Tibial artery (tissue), 4 donors: ENCODE data around the gene RNLS.

ENCODE experiments used
- DNase-seq, 2 donors: peaks; one replicate each; pipeline ENCODE4 v3.0.0-alpha.2; 2019
- H3K27ac ChIP-seq, 2 donors: fragments of 200-600 bp; sonication (generic) in 1 of 2; 1 replicate in 1 of 2; 2 replicates in 1 of 2; pipeline ENCODE4 v1.5.1; 2018 to 2019; ENCODE audit warnings: mild to moderate bottlenecking in 1 of 2
- H3K27me3 ChIP-seq, 2 donors: fragments of 200-600 bp; sonication (generic) in 1 of 2; one replicate each; pipeline versions ENCODE4 v1.5.1 to v1.6.0; 2016 to 2019
- H3K36me3 ChIP-seq, 3 donors: fragments of 200-600 bp; sonication (generic) in 2 of 3; one replicate each; pipeline ENCODE4 v1.5.1; 2016 to 2019; ENCODE audit warnings: mild to moderate bottlenecking in 2 of 3
- H3K4me1 ChIP-seq, 4 donors: fragments of 200-600 bp; sonication (generic) in 2 of 4; 1 replicate in 3 of 4; 2 replicates in 1 of 4; pipeline ENCODE4 v1.5.1; 2016 to 2019
- H3K4me3 ChIP-seq, 2 donors: fragments of 200-600 bp; sonication (generic) in 1 of 2; 1 replicate in 1 of 2; 2 replicates in 1 of 2; pipeline ENCODE4 v1.5.1; 2018 to 2019; ENCODE audit warnings: mild to moderate bottlenecking in 2 of 2
- H3K9me3 ChIP-seq, 3 donors: fragments of 200-600 bp; sonication (generic) in 1 of 3; one replicate each; pipeline ENCODE4 v1.5.1; 2016 to 2019
- intact Hi-C: fragments of 100-400 bp; cut with DNase I; formaldehyde crosslinking; loops from one replicate; pipeline ENCODE4 v1.15.0; 2023; ENCODE audit warnings: low total_unique reads
- TF ChIP-seq, protein P1 (sequence below), 2 experiments: fragments of 200-600 bp in 1 of 2; fragments of 450-650 bp in 1 of 2; IDR thresholded peaks; one replicate each; pipeline ENCODE4 v1.5.1; 2017 to 2019; ENCODE audit warnings: antibody characterized with exemption in 2 of 2, mild to moderate bottlenecking in 1 of 2, moderate library complexity in 1 of 2

RNLS gene

DNA sequence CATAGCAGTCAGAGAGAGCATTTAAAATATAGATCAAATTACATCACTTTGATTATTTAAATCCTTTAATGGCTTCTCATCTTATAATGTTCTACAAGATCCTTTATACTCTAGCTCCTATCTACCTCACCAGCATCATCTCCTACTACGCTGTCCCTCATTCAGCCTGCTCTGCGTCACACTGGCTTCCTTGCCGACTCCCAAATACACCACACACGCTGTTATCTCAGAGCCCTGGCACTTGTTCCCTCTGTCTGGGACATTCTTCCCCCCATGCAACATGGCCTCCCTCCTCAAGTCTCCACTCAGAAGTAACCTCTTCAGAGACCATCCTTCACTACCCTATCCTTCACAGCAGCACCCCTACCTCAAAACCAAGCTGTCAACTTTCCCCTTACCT lies 46.7 kb downstream of the RNLS start:
- H3K27me3 ChIP-seq, result no peaks in the 10 kb centered on the region
- DNase-seq, result no peak
- no peak overlapping the region for H3K4me3 ChIP-seq
- TF ChIP-seq, protein P1, sequence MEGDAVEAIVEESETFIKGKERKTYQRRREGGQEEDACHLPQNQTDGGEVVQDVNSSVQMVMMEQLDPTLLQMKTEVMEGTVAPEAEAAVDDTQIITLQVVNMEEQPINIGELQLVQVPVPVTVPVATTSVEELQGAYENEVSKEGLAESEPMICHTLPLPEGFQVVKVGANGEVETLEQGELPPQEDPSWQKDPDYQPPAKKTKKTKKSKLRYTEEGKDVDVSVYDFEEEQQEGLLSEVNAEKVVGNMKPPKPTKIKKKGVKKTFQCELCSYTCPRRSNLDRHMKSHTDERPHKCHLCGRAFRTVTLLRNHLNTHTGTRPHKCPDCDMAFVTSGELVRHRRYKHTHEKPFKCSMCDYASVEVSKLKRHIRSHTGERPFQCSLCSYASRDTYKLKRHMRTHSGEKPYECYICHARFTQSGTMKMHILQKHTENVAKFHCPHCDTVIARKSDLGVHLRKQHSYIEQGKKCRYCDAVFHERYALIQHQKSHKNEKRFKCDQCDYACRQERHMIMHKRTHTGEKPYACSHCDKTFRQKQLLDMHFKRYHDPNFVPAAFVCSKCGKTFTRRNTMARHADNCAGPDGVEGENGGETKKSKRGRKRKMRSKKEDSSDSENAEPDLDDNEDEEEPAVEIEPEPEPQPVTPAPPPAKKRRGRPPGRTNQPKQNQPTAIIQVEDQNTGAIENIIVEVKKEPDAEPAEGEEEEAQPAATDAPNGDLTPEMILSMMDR (IDR thresholded peaks at IDR 0.05), result no peak
- no peaks in the 10 kb centered on the region for H3K9me3 ChIP-seq
- peaks cover 0 to 32% (median 3%) of the 10 kb centered on the region in 4 donors for H3K4me1 ChIP-seq
- no peaks in the 10 kb centered on the region for H3K36me3 ChIP-seq
- H3K27ac ChIP-seq, result no peak overlapping the region
- intact Hi-C loops, result no loop called here

DNA sequence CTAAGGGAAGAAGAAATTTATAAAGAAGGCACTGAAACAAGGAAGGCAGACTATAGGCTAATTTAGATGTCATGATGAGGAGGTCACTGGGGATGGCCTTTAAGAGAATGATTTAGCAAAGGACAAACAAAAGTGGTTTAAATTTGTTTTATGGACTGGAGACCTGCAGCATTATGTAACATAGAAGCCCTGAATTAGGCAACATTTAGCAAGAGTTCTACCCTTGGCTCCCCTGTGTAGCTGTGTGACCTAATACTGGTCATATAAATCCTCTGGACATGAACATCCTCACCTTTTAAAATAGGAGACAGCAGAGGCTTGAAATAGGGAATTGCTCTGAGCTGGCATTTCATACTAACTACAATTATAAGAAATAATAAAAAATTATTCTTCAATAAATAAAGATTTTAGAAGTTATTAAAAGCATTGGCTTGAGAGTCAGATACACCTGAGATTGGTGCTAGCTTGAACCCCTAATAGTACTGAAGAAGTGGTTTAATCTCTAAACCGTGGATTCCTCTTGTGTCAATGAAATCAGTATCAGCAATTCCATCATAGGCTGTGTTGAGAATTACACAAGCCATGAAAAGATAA lies 48.9 kb downstream of the RNLS start:
- no peak for DNase-seq
- no peaks in the 10 kb centered on the region for H3K27me3 ChIP-seq
- no peak overlapping the region for H3K27ac ChIP-seq
- TF ChIP-seq, protein P1 (IDR thresholded peaks at IDR 0.05), result no peak
- H3K9me3 ChIP-seq, result no peaks in the 10 kb centered on the region
- H3K4me1 ChIP-seq, result peaks cover 0 to 17% (median 0%) of the 10 kb centered on the region in 4 donors
- no peaks in the 10 kb centered on the region for H3K36me3 ChIP-seq
- intact Hi-C loops, result no loop called here
- no peak overlapping the region for H3K4me3 ChIP-seq

DNA sequence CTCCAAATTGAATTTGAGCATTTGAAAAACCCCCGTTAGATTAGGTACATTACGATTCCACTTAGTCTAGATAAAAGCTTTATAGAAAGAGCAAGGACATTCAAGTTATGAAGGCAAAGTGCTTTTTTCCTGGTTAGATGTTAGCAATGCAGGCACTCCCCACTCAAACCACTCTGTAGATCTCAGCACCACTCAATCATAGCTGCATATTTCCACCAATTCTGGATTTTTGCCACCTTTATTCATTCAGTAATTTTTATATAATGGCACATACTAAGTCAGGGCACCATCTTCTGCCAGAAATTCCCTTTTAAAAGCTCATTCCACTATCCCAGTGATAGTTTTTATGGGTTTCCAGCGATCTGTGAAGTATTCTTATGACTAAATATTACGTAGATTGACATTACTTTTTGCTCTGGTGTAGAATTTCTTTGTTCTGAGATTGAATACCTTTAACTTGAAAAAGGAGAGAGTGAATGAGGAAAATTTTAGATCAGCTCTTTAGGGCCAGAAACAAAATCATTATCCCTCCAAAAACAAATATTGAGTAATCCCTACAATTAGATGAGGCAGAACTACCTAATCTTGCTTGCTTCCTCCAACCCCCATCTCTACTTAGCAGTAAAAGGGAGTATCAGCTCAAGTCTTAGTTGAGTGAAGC lies 51.6 kb downstream of the RNLS start:
- Histone ChIP-seq H3K4me1 (no peaks in the 10 kb centered on the region), H3K36me3 (no peaks in the 10 kb centered on the region), H3K9me3 (no peaks in the 10 kb centered on the region), H3K27me3 (no peaks in the 10 kb centered on the region), H3K27ac (no peak overlapping the region), H3K4me3 (no peak overlapping the region)
- DNase-seq, result no peak
- intact Hi-C loops, result no loop called here
- TF ChIP-seq, protein P1 (IDR thresholded peaks at IDR 0.05), result no peak

DNA sequence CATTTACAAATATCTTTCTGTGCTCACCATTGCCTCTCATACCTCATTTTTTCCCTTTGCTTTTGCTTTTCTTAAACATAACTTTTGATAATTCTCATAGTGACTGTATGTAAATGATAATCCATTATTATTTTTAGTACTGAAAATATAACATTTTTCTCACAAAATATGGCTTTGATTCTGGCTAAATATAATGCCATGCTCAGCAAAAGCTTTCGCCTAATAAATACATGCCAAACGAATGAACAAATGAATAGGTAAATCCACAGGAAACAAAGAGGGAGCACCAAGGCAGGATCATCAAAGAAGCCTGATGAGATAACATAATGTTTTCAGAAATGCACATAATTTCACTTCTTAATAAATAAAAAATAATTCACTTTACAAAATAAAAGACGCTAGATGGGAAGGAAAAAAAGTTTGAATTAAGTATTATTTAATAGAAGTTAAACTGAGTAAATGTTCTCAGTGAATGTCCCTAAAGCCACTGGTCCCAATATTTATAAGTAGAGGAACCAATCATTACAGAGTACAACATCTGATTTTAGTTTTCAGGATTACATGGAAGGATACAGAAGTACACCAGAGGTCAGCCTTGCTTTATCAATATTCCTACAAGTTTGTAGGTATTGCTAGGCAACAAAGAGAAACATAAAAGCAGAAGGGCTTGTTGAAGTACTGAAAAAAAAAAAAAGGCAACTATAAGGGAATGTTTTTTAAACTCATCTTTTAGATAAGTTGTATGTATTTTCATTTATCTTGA lies 52.3 kb downstream of the RNLS start:
- no peaks in the 10 kb centered on the region for H3K27me3 ChIP-seq
- no peak overlapping the region for H3K27ac ChIP-seq
- no peak overlapping the region for H3K4me3 ChIP-seq
- intact Hi-C loops, result no loop called here
- H3K4me1 ChIP-seq, result peaks cover 0 to 3% (median 0%) of the 10 kb centered on the region in 4 donors
- DNase-seq, result no peak
- TF ChIP-seq, protein P1 (IDR thresholded peaks at IDR 0.05), result no peak
- no peaks in the 10 kb centered on the region for H3K9me3 ChIP-seq
- no peaks in the 10 kb centered on the region for H3K36me3 ChIP-seq

DNA sequence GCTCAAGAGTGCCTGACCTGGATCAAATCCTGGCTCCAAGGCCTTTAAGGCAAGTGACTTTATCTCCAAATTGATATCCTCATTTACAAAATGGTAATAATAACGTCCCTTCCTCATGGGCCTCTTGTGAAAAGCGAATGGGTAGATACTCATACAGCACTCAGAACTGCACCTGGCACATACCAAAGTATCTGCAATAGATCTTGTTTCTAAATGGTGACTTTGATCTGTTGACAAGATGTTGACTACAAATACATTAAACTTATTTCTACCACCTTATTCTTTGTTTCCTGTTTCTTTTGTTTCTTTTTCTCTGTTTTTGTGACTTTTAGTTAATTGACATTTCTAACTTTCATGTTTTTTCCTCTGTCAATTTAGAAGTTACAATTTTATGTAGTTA lies 53.0 kb downstream of the RNLS start:
- TF ChIP-seq, protein P1 (IDR thresholded peaks at IDR 0.05), result no peak
- no peak overlapping the region for H3K27ac ChIP-seq
- intact Hi-C loops, result no loop called here
- H3K4me1 ChIP-seq, result peaks cover 0 to 10% (median 2%) of the 10 kb centered on the region in 4 donors
- no peaks in the 10 kb centered on the region for H3K27me3 ChIP-seq
- H3K4me3 ChIP-seq, result no peak overlapping the region
- H3K36me3 ChIP-seq, result no peaks in the 10 kb centered on the region
- no peak for DNase-seq
- no peaks in the 10 kb centered on the region for H3K9me3 ChIP-seq
